ENCODE data around the gene CASKIN2. TPM values are rescaled to one million over a fixed set of nuclear protein-coding genes. Genes with fewer than 3 reads are reported as not detected.
"Not testable (repeated sequence)": the region's sequence is repeated elsewhere in the genome, so short reads cannot be mapped to it uniquely, and the experiment has no call there.

The CASKIN2 gene
- total RNA-seq, 2 donors from 2014 or later = 2.9 to 5.4 TPM

- Mint-ChIP-seq H3K4me1 (peaks cover 5% of the 10 kb centered on the region), H3K36me3 (ENCODE audit: low read depth) (peaks cover 8% of the 10 kb centered on the region), H3K9me3 (no peaks in the 10 kb centered on the region), H3K27me3 (no peaks in the 10 kb centered on the region), H3K4me3 (no peak overlapping the region), H3K27ac (no peak overlapping the region)
- ATAC-seq (replicated peaks) = no peak
Measured at GRCh38 chr17:75474736-75475135, 40.6 kb downstream of the CASKIN2 start.

GRCh38 chr17:75473246-75473645 lies 42.1 kb downstream of the CASKIN2 start:
- Mint-ChIP-seq H3K36me3 (ENCODE audit: low read depth) (peaks cover 8% of the 10 kb centered on the region), H3K4me3 (no peak overlapping the region), H3K9me3 (no peaks in the 10 kb centered on the region), H3K4me1 (peaks cover 5% of the 10 kb centered on the region), H3K27me3 (no peaks in the 10 kb centered on the region), H3K27ac (peak overlapping the region; percentile 0)
- no peak for ATAC-seq (replicated peaks)

- no peak overlapping the region for H3K4me3 Mint-ChIP-seq
- peaks cover 8% of the 10 kb centered on the region for H3K36me3 Mint-ChIP-seq (ENCODE audit: low read depth)
- peaks cover 5% of the 10 kb centered on the region for H3K4me1 Mint-ChIP-seq
- no peak overlapping the region for H3K27ac Mint-ChIP-seq
- ATAC-seq (replicated peaks) = no peak
- no peaks in the 10 kb centered on the region for H3K9me3 Mint-ChIP-seq
- H3K27me3 Mint-ChIP-seq = no peaks in the 10 kb centered on the region
Measured at GRCh38 chr17:75472119-75472518, 43.2 kb downstream of the CASKIN2 start.

GRCh38 chr17:75471207-75471606 lies 44.1 kb downstream of the CASKIN2 start:
- H3K4me3 Mint-ChIP-seq = no peak overlapping the region
- H3K4me1 Mint-ChIP-seq = no peaks in the 10 kb centered on the region
- H3K9me3 Mint-ChIP-seq = no peaks in the 10 kb centered on the region
- H3K36me3 Mint-ChIP-seq (ENCODE audit: low read depth) = peaks cover 8% of the 10 kb centered on the region
- ATAC-seq (replicated peaks) = no peak
- H3K27me3 Mint-ChIP-seq = no peaks in the 10 kb centered on the region
- H3K27ac Mint-ChIP-seq = no peak overlapping the region

- no peak overlapping the region for H3K27ac Mint-ChIP-seq
- peaks cover 5% of the 10 kb centered on the region for H3K4me1 Mint-ChIP-seq
- no peaks in the 10 kb centered on the region for H3K9me3 Mint-ChIP-seq
- H3K27me3 Mint-ChIP-seq = no peaks in the 10 kb centered on the region
- peaks cover 8% of the 10 kb centered on the region for H3K36me3 Mint-ChIP-seq (ENCODE audit: low read depth)
- no peak for ATAC-seq (replicated peaks)
- H3K4me3 Mint-ChIP-seq = no peak overlapping the region
Measured at GRCh38 chr17:75468779-75469373, 46.5 kb downstream of the CASKIN2 start.

GRCh38 chr17:75468291-75468754 lies 47.0 kb downstream of the CASKIN2 start:
- Mint-ChIP-seq H3K27ac (no peak overlapping the region), H3K4me3 (no peak overlapping the region), H3K27me3 (no peaks in the 10 kb centered on the region), H3K4me1 (peaks cover 6% of the 10 kb centered on the region), H3K36me3 (ENCODE audit: low read depth) (peaks cover 8% of the 10 kb centered on the region), H3K9me3 (no peaks in the 10 kb centered on the region)
- no peak for ATAC-seq (replicated peaks)

GRCh38 chr17:75465039-75465438 lies 50.3 kb downstream of the CASKIN2 start:
- Mint-ChIP-seq H3K9me3 (no peaks in the 10 kb centered on the region), H3K27ac (no peak overlapping the region), H3K27me3 (no peaks in the 10 kb centered on the region), H3K36me3 (ENCODE audit: low read depth) (no peaks in the 10 kb centered on the region), H3K4me3 (no peak overlapping the region), H3K4me1 (peaks cover 8% of the 10 kb centered on the region)
- ATAC-seq (replicated peaks) = no peak

GRCh38 chr17:75463603-75464002 lies 51.7 kb downstream of the CASKIN2 start:
- H3K36me3 Mint-ChIP-seq (ENCODE audit: low read depth) = no peaks in the 10 kb centered on the region
- no peak overlapping the region for H3K4me3 Mint-ChIP-seq
- no peaks in the 10 kb centered on the region for H3K27me3 Mint-ChIP-seq
- H3K4me1 Mint-ChIP-seq = peaks cover 10% of the 10 kb centered on the region
- no peak for ATAC-seq (replicated peaks)
- H3K9me3 Mint-ChIP-seq = no peaks in the 10 kb centered on the region
- H3K27ac Mint-ChIP-seq = no peak overlapping the region

- Mint-ChIP-seq H3K27me3 (no peaks in the 10 kb centered on the region), H3K36me3 (ENCODE audit: low read depth) (no peaks in the 10 kb centered on the region), H3K4me1 (peaks cover 24% of the 10 kb centered on the region), H3K27ac (no peak overlapping the region), H3K9me3 (no peaks in the 10 kb centered on the region), H3K4me3 (no peak overlapping the region)
- ATAC-seq (replicated peaks) = no peak
Measured at GRCh38 chr17:75460295-75460694, 55.0 kb downstream of the CASKIN2 start.

GRCh38 chr17:75459590-75460267 lies 55.6 kb downstream of the CASKIN2 start:
- Mint-ChIP-seq H3K4me3 (no peak overlapping the region), H3K27me3 (no peaks in the 10 kb centered on the region), H3K27ac (no peak overlapping the region), H3K36me3 (ENCODE audit: low read depth) (no peaks in the 10 kb centered on the region), H3K9me3 (no peaks in the 10 kb centered on the region), H3K4me1 (peaks cover 24% of the 10 kb centered on the region)
- no peak for ATAC-seq (replicated peaks)

GRCh38 chr17:75459246-75459589 lies 56.1 kb downstream of the CASKIN2 start:
- Mint-ChIP-seq H3K27me3 (no peaks in the 10 kb centered on the region), H3K4me1 (peaks cover 24% of the 10 kb centered on the region), H3K9me3 (no peaks in the 10 kb centered on the region), H3K27ac (no peak overlapping the region), H3K36me3 (ENCODE audit: low read depth) (no peaks in the 10 kb centered on the region), H3K4me3 (no peak overlapping the region)
- no peak for ATAC-seq (replicated peaks)

GRCh38 chr17:75457047-75457654 lies 58.2 kb downstream of the CASKIN2 start:
- no peaks in the 10 kb centered on the region for H3K9me3 Mint-ChIP-seq
- H3K36me3 Mint-ChIP-seq (ENCODE audit: low read depth) = no peaks in the 10 kb centered on the region
- H3K27ac Mint-ChIP-seq = peak overlapping the region; percentile 91
- H3K27me3 Mint-ChIP-seq = no peaks in the 10 kb centered on the region
- ATAC-seq (replicated peaks) = peak; percentile 12
- H3K4me3 Mint-ChIP-seq = peak overlapping the region; percentile 90
- peaks cover 25% of the 10 kb centered on the region for H3K4me1 Mint-ChIP-seq

GRCh38 chr17:75456417-75457046 lies 58.8 kb downstream of the CASKIN2 start, which contains the start of gene TMEM94:
Gene TMEM94 (plus strand): TSS chr17:75456635. CDS start chr17:75471906, 15,271 bp downstream.
- H3K4me1 Mint-ChIP-seq = peaks cover 25% of the 10 kb centered on the region
- H3K9me3 Mint-ChIP-seq = no peaks in the 10 kb centered on the region
- H3K36me3 Mint-ChIP-seq (ENCODE audit: low read depth) = no peaks in the 10 kb centered on the region
- peak within 1 kb of the TSS; percentile 91 for H3K27ac Mint-ChIP-seq
- peak within 1 kb of the TSS; percentile 90 for H3K4me3 Mint-ChIP-seq
- H3K27me3 Mint-ChIP-seq = no peaks in the 10 kb centered on the region
- ATAC-seq (replicated peaks) = peak; percentile 98

- Mint-ChIP-seq H3K4me1 (peaks cover 25% of the 10 kb centered on the region), H3K36me3 (ENCODE audit: low read depth) (no peaks in the 10 kb centered on the region)
Measured at GRCh38 chr17:75456039-75456416, 59.3 kb downstream of the CASKIN2 start.

GRCh38 chr17:75454672-75455071 lies 60.7 kb downstream of the CASKIN2 start:
- not testable (repeated sequence) for H3K36me3 Mint-ChIP-seq (ENCODE audit: low read depth); H3K27ac Mint-ChIP-seq; H3K4me3 Mint-ChIP-seq; H3K9me3 Mint-ChIP-seq; H3K27me3 Mint-ChIP-seq; ATAC-seq (replicated peaks)
- H3K4me1 Mint-ChIP-seq = peaks cover 20% of the 10 kb centered on the region

More at GRCh38 chr17:75456039-75456416, 59.3 kb downstream of the CASKIN2 start:
- Mint-ChIP-seq H3K4me3 (peak overlapping the region; percentile 90), H3K27me3 (no peaks in the 10 kb centered on the region), H3K27ac (peak overlapping the region; percentile 91), H3K9me3 (no peaks in the 10 kb centered on the region)
- ATAC-seq (replicated peaks) = peak; percentile 23
